HTR-8/SVneo (cell line): ENCODE data around the gene TLE1.
A peak's percentile ranks its signal among the peaks of the same experiment; 100 is the strongest.

Source experiments
- DNase-seq: peaks from one replicate; pipeline ENCODE4 v3.0.0; 2011; ENCODE audit warnings: low spot score, mixed read lengths; ENCODE audit not compliant: insufficient read length
- FAIRE-seq: peaks from 2 replicates; lab custom pipeline; 2011; peaks lifted over from hg19 to GRCh38; lab: Jason Lieb, UNC

TLE1 gene

DNA sequence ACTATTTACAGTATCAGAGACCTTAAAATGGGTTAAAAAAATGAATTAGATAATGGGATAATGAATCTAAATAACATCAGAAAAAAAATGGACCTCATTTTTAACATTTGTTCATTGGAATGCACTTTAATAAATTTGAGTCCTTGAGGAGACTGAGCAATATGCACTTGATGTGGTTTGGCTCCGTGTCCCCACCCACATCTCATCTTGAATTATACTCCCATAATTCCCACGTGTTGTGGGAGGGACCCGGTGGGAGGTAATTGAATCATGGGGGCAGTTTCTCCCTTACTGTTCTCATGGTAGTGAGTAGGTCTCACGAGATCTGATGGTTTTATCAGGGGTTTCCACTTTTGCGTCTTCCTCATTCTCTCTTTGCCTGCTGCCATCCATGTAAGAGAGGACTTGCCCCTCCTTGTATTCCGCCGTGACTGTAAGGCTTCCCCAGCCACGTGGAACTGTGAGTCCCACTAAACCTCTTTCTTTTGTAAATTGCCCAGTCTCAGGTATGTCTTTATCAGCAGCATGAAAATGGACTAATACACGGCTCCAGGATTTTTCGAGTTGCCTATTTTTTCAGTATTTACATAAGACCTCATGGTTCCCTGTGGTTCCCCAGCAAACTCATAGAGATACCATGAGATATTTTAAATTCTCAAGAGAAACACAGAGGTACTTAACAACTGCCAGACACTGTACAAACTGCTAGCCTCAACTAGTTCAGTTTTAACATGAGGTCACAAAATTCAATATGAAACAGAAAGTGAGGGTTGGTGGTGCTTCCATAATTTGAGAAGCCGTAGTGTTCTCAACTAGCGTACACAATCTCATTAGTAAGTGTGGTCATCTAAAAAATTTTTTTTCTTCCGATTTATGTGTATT lies 128.3 kb downstream of the TLE1 start:
- FAIRE-seq (no peak), DNase-seq (no peak)

DNA sequence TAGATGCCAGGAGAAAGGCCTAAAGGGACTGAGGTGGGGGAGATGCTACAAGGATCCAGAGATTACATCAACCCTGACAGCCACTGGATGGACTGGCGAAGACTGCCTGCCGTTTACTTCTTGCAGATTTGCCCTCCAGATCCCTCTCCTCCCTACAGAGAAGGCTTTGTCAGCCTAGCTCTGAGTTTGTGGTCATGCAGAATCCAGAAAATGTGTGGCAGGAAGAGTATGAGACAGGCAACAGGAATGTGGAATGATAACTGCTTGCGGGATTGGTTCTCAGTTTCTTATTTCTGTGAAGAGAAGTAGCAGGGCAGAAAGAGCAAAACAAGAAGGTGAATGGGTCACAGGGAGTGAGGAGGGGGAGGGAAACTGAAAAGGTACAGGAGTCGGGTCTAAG lies 129.6 kb downstream of the TLE1 start:
- DNase-seq = peak; percentile 57
- FAIRE-seq = peak; percentile 40

DNA sequence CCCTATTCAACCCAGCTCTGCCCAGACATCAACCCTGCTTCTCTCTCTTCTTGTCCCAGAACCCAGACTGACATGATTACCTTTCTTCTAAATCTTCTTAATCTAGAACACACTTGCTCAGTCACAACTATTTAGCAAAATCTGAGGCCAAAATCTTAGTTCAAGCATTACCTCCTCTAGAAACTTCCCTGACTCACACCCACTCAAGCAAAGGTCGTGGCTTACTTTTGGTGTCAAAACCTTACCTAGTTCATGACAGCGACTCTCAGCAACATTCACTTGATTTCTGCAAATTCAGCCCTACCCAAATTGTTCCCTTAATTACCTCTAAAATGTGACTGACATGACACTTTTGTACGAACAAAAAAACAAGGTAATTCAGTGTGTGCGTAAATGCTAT lies 130.2 kb downstream of the TLE1 start:
- DNase-seq (no peak), FAIRE-seq (no peak)

- DNase-seq (no peak), FAIRE-seq (no peak)
Measured at GRCh38 chr9:81558091-81558830, 131.1 kb downstream of the TLE1 start.

DNA sequence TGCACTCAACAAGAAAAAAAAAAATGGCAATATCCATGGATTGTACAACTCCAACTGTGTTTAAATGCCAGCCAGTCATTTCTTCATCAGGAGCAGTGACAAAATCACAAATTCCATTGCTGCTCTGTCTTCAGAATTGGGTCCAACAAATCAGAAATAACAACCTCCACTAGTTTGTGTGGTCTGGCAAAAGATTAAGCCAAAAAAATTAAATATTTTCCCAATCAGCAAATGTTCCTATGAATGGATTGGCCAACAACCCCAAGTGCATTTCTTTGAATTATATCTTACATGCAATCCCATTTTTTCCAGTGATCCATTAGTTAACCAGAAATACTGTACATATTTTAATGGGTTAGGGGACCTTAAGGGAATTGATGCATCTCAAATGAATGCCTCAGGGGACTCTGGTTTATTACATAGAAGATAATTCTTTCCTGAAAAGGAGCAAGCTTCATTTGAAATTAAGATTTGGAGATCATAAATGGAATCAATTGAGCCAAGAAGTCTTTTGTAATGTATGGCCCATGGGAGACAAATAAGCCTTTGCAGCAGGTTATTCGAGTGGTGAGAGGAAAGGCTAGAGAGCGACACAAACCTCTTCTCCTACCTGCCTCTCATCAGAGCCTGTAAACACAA lies 131.8 kb downstream of the TLE1 start:
- DNase-seq (no peak), FAIRE-seq (no peak)

DNA sequence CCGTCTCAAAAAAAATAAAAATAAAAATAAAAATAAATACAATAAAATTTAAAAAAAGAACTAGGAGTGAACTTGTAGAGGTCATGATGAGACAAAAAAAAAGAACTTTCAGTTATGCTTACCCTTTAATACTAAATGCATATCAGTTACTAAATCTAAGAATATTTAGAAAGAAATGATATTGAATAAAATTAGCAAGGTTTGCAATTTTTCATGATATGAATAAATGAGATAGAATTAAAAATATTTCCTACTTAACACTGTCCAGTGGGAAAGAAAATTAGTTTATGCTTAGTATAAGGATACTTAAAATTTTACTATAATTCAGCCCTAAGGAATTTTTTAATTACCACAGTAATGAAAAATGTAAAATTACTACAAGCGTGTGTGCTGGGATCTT lies 132.4 kb downstream of the TLE1 start:
- FAIRE-seq (no peak), DNase-seq (no peak)

GRCh38 chr9:81552581-81552991 lies 136.8 kb downstream of the TLE1 start:
- FAIRE-seq = no peak
- DNase-seq = no peak

- no peak for DNase-seq
- no peak for FAIRE-seq
Measured at GRCh38 chr9:81550207-81550583, 139.2 kb downstream of the TLE1 start.

DNA sequence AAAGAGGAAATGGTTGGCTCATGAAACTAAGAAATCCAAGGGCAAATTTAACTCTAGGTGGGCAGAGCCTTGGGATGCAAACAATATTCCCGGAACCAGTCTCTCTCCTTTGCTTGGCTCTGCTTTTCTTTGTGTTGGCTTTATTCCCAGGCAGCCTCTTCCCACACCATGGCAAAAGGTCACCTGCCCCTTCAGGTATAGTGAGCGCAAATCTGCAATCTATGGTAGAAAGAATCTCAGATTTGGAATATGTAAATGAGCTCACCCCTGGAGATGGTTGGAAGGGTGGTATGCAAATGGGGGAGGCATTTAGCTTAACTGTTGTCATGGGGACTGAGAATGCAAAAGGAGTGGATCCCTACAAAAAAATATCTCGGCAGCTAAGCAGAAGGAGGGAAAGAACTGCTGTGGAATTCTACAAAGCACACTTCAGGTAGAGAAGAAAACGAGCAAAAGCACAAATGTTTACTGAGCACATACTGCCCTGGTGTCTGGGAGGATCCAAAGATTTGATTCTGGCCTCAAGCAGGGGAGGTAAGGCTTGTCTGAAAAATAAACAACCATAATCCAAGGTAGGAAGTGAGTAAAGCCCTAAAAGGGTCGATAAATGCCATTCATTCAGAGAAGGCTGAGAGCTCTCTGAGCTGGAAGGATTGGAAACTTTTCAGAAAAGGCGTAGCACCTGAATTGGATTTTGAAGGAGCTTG lies 139.7 kb downstream of the TLE1 start:
- no peak for DNase-seq
- no peak for FAIRE-seq

DNA sequence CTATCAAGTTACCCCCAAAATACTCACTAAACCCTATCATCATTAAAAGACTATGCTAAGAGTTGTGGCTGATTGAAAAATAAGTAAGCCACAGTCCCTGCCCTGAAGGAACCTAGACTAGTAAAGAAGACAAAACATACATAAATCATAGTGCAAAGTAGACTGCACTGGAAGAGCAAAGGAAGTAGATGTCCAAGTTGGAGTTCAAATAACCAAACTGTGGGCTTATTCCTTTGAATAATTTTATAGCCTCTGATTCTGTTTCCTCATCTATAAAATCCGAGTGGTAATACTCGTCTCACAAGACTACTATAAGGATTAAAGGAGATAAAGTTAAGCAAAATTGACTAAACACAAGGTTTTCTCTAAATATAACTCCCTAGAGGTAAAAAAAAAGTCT lies 140.4 kb downstream of the TLE1 start:
- no peak for DNase-seq
- FAIRE-seq = no peak

DNA sequence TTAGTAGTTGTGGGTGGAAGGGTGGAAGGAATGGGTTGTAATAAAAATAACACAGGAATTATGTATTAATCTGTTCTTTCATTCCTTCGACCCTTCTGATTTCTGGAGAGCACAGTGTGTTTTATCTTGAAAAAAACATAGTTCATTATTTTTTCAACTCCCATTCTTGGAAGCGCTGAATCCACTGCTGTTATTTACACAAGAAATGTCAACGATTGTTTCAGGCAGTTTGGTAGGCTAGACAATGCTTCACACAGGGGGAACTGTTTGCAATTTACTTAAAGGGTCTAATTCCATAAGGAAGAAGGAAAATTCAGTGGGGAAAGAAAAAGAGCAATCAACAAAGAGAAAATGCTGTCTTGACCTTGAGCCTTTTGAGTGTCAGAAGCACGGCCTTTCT lies 142.9 kb downstream of the TLE1 start:
- FAIRE-seq (no peak), DNase-seq (no peak)

DNA sequence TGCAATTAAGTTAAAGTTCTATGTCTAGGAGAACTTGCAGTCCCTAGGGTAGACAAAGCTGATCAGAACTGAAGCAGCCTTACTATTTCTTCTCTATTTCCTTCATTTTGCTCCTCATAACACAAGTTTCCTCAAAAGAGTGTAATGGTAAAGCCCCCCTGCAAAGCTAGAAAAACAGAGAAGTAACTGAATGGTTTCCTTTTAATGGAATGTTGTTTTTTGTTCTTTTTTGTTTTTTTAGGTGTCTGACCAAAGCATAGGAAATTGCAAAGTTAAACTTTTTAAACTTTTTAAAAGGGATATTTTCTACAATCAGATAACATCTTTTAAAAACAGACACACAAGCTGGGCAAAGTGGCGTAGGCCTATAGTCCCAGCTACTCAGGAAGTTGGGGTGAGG lies 145.7 kb downstream of the TLE1 start:
- no peak for DNase-seq
- no peak for FAIRE-seq

DNA sequence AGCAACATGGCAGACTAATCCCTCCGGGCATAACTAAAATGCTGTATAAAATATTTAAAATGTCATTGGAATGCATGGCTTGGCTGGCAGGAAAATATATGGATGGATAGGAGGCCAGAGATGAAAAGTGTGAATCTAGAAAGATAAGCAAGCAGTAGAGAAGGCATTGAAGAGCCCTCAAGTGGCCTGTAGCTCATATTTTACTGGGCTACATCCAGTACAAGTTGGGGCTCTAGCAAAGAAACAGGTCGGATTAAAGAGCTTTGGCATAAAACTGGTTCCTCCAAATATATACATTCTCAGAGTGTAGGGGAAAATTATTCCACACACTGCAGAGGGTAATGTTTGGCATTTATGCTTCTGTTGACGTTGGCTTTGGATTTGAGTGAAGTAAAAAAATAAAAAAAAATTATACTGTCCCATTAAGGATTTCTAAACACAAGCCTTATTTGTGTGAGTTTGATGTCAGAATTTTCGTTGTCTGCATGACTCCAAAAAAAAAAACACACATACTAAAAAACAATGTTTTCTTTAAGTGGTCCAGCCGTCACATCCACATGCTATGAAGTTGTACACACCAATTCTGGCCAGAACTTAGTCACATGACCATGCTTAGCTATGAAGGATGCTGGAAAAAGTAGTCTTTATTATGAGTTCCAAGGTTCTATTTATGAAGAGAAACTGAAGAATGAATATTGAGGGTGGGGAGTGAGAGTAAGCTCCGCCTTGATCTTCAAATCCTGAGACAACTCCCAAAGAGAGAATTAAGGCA lies 147.0 kb downstream of the TLE1 start:
- FAIRE-seq (no peak), DNase-seq (no peak)

DNA sequence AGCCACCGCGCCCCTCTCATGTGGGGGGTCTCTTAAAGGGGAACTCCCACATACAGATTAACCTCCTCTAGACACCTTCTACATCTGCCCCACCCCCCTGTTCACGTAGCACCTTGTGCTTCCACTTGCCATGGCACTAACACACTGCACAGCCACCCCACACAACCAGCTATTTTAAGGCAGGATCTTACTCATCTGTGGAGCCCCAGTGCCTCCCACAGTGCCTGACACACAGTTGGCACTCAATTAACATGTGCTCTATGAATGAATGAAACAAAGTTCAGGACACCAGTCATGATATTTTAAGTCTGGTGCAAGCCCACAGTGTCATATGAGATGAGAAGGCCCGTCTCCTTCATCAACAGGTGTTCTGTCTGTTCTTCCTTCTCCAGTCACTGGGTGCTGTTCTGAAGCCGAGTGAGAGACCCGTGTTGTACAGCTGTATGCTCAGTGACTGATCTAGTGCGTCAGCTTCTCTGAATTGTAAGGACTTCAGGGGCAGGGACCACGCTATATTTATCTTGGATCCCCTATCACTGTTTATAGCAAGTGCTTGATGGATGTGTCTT lies 149.1 kb downstream of the TLE1 start:
- no peak for FAIRE-seq

DNA sequence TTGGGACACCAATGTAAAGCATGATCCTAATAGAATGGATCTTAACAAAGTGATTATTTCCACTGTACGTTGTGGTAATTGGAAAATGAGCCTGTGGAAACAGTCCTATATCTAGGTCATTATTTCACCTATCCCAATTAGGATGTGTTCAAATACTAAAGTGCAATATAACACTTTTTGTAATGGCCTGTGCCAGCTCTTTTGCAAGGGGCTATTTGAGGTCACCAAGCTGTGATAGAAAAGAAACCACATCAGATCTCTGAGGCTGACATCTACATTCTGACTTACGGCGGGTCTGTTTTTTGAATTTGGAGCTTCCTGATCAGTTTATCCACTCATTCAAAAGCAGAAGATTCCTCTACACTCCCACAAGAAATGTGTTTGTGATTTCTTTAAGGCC lies 150.0 kb downstream of the TLE1 start:
- no peak for FAIRE-seq
- no peak for DNase-seq

More for the DNA sequence above, 149.1 kb downstream of the TLE1 start:
- no peak for DNase-seq

GRCh38 chr9:81538890-81539289 lies 150.5 kb downstream of the TLE1 start:
- no peak for FAIRE-seq
- no peak for DNase-seq

GRCh38 chr9:81537964-81538363 lies 151.4 kb downstream of the TLE1 start:
- DNase-seq (no peak), FAIRE-seq (no peak)

GRCh38 chr9:81536242-81537025 lies 152.9 kb downstream of the TLE1 start:
- FAIRE-seq = no peak
- DNase-seq = no peak
